ENCODE measurements around the gene PTPN2. TPM values are rescaled to one million over a fixed set of nuclear protein-coding genes. Genes with fewer than 3 reads are reported as not detected.

The PTPN2 gene
- total and polyA plus RNA-seq, 9 of the 15 experiments (the other 6 are each of a cell fraction or from before 2014, with no cell fraction given) = 36.6 to 66.4 (median 43.8) TPM

DNA sequence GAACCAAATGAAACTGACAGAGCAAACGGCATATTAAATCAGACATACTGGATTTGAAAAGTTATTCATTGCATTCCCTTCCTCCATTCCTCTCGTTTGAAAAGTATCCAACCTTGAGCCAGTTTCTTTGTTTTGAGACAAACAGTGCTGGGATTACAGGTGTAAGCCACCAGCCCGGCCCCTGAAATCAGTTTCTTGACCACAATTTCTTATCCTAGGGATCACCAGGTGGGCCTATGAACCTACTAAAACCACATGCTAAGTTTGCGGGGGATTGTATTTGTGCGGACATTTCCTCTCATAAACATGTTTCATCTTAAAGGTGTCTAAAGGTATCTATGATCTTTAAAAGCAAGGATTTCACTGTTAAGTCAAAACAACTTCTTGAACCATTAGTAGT, 11.6 kb downstream of the PTPN2 start:
- Histone ChIP-seq H3K9me1 (ENCODE audit: control insufficient read depth, insufficient read depth, low read length) (no peaks in the 10 kb centered on the region), H4K20me1 (replicated peaks; ENCODE audit: control insufficient read depth, insufficient read depth, low read length) (peaks cover 11% of the 10 kb centered on the region), H3K27ac (ENCODE audit: extremely low read depth, low read depth, low read length) (no peak overlapping the region), H3K36me3 (ENCODE audit: control insufficient read depth, insufficient read depth, low read length) (peaks cover 3% of the 10 kb centered on the region; the same call in 2 of the 3 replicates), H3K9me3 (replicated peaks; ENCODE audit: control insufficient read depth, insufficient read depth, low read depth, low read length) (no peaks in the 10 kb centered on the region), H3K4me3 (no peak overlapping the region), H3K9ac (ENCODE audit: insufficient read depth in 1 of 2, low read depth in 2 of 2, low read length in 2 of 2) (no peak overlapping the region), H3K4me2 (ENCODE audit: insufficient read depth, low read length) (no peak overlapping the region), H2AFZ (ENCODE audit: low read depth, low read length) (no peak overlapping the region), H3K4me1 (replicated peaks in 1 of 2; ENCODE audit: control insufficient read depth in 2 of 2, insufficient read depth in 2 of 2, low read length in 2 of 2) (peaks cover 6 to 20% of the 10 kb centered on the region in 2 experiments; a peak in 3 of 5 replicates), H3K27me3 (ENCODE audit: control insufficient read depth in 2 of 2, insufficient read depth in 2 of 2, low read length in 2 of 2) (no peaks in the 10 kb centered on the region), H3K79me2 (ENCODE audit: control insufficient read depth, insufficient read depth, low read length) (peaks cover 50% of the 10 kb centered on the region)
- 72% methylated on average over 5 of the region's 5 CpGs for WGBS (ENCODE audit: insufficient coverage, low coverage, missing lambda C conversion rate)
- ChIA-PET CTCF (ENCODE audit: low intra/inter-chr PET ratio) (no interaction called here), POLR2A (interaction anchor here (1.0 kb wide), 1 partner anchor 11 kb away, joined by 4 read pairs; no protein-coding TSS in a partner anchor)
- FAIRE-seq (no peak), DNase-seq (ENCODE audit: extremely low read depth in 1 of 4, low spot score in 3 of 4) (no peak), ATAC-seq (no peak)
- in situ Hi-C loops (cut with MboI) (no loop called here), intact Hi-C loops (cut with micrococcal nuclease) (no loop called here)
- BruUV-seq (replicated peaks) = no TSS peak
- TF ChIP-seq, protein P1, sequence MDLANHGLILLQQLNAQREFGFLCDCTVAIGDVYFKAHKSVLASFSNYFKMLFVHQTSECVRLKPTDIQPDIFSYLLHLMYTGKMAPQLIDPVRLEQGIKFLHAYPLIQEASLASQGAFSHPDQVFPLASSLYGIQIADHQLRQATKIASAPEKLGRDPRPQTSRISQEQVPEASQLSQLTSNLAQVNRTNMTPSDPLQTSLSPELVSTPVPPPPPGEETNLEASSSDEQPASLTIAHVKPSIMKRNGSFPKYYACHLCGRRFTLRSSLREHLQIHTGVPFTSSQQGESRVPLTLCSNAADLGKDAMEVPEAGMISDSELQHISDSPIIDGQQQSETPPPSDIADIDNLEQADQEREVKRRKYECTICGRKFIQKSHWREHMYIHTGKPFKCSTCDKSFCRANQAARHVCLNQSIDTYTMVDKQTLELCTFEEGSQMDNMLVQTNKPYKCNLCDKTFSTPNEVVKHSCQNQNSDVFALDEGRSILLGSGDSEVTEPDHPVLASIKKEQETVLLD (IDR thresholded peaks at IDR 0.05) = no peak
- TF ChIP-seq, protein P2, sequence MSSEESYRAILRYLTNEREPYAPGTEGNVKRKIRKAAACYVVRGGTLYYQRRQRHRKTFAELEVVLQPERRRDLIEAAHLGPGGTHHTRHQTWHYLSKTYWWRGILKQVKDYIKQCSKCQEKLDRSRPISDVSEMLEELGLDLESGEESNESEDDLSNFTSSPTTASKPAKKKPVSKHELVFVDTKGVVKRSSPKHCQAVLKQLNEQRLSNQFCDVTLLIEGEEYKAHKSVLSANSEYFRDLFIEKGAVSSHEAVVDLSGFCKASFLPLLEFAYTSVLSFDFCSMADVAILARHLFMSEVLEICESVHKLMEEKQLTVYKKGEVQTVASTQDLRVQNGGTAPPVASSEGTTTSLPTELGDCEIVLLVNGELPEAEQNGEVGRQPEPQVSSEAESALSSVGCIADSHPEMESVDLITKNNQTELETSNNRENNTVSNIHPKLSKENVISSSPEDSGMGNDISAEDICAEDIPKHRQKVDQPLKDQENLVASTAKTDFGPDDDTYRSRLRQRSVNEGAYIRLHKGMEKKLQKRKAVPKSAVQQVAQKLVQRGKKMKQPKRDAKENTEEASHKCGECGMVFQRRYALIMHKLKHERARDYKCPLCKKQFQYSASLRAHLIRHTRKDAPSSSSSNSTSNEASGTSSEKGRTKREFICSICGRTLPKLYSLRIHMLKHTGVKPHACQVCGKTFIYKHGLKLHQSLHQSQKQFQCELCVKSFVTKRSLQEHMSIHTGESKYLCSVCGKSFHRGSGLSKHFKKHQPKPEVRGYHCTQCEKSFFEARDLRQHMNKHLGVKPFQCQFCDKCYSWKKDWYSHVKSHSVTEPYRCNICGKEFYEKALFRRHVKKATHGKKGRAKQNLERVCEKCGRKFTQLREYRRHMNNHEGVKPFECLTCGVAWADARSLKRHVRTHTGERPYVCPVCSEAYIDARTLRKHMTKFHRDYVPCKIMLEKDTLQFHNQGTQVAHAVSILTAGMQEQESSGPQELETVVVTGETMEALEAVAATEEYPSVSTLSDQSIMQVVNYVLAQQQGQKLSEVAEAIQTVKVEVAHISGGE (CRISPR knock-in tag; IDR thresholded peaks at IDR 0.05) = no peak
- no peak for TF ChIP-seq CREBBP (IDR thresholded peaks at IDR 0.05; ENCODE audit: low read depth, low read length)
- TF ChIP-seq SMARCE1 (IDR thresholded peaks at IDR 0.05) = no peak
- no peak for TF ChIP-seq MAFF (IDR thresholded peaks at IDR 0.05; ENCODE audit: low read length)
- TF ChIP-seq BACH1 (tag; IDR thresholded peaks at IDR 0.05) = no peak
- TF ChIP-seq, protein P3, sequence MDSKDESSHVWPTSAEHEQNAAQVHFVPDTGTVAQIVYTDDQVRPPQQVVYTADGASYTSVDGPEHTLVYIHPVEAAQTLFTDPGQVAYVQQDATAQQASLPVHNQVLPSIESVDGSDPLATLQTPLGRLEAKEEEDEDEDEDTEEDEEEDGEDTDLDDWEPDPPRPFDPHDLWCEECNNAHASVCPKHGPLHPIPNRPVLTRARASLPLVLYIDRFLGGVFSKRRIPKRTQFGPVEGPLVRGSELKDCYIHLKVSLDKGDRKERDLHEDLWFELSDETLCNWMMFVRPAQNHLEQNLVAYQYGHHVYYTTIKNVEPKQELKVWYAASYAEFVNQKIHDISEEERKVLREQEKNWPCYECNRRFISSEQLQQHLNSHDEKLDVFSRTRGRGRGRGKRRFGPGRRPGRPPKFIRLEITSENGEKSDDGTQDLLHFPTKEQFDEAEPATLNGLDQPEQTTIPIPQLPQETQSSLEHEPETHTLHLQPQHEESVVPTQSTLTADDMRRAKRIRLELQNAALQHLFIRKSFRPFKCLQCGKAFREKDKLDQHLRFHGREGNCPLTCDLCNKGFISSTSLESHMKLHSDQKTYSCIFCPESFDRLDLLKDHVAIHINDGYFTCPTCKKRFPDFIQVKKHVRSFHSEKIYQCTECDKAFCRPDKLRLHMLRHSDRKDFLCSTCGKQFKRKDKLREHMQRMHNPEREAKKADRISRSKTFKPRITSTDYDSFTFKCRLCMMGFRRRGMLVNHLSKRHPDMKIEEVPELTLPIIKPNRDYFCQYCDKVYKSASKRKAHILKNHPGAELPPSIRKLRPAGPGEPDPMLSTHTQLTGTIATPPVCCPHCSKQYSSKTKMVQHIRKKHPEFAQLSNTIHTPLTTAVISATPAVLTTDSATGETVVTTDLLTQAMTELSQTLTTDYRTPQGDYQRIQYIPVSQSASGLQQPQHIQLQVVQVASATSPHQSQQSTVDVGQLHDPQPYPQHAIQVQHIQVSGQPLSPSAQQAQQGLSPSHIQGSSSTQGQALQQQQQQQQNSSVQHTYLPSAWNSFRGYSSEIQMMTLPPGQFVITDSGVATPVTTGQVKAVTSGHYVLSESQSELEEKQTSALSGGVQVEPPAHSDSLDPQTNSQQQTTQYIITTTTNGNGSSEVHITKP (IDR thresholded peaks at IDR 0.05; ENCODE audit: partially characterized antibody) = no peak
- no peak for TF ChIP-seq ZFP1 (CRISPR knock-in tag; IDR thresholded peaks at IDR 0.05)
- TF ChIP-seq, protein P4, sequence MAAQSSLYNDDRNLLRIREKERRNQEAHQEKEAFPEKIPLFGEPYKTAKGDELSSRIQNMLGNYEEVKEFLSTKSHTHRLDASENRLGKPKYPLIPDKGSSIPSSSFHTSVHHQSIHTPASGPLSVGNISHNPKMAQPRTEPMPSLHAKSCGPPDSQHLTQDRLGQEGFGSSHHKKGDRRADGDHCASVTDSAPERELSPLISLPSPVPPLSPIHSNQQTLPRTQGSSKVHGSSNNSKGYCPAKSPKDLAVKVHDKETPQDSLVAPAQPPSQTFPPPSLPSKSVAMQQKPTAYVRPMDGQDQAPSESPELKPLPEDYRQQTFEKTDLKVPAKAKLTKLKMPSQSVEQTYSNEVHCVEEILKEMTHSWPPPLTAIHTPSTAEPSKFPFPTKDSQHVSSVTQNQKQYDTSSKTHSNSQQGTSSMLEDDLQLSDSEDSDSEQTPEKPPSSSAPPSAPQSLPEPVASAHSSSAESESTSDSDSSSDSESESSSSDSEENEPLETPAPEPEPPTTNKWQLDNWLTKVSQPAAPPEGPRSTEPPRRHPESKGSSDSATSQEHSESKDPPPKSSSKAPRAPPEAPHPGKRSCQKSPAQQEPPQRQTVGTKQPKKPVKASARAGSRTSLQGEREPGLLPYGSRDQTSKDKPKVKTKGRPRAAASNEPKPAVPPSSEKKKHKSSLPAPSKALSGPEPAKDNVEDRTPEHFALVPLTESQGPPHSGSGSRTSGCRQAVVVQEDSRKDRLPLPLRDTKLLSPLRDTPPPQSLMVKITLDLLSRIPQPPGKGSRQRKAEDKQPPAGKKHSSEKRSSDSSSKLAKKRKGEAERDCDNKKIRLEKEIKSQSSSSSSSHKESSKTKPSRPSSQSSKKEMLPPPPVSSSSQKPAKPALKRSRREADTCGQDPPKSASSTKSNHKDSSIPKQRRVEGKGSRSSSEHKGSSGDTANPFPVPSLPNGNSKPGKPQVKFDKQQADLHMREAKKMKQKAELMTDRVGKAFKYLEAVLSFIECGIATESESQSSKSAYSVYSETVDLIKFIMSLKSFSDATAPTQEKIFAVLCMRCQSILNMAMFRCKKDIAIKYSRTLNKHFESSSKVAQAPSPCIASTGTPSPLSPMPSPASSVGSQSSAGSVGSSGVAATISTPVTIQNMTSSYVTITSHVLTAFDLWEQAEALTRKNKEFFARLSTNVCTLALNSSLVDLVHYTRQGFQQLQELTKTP (IDR thresholded peaks at IDR 0.05; ENCODE audit: low read depth in 1 of 2, partially characterized antibody in 2 of 2) = no peak

Data from K562 (cell line).